H9 (cell line): ENCODE results near the gene ASGR2. TPM values are rescaled to one million over a fixed set of nuclear protein-coding genes. Genes with fewer than 3 reads are reported as not detected.

ENCODE experiments used
- DNase-seq: peaks from one replicate; pipeline ENCODE4 v3.0.0-alpha.2; 2017
- H2AFZ ChIP-seq: one replicate; pipeline ENCODE4 v1.6.1; 2013; ENCODE audit warnings: mild to moderate bottlenecking, low read length, control low read depth, moderate library complexity
- H2AK5ac ChIP-seq: 2 replicates; pipeline ENCODE4 v1.6.1; 2013; ENCODE audit warnings: low read length, control low read depth, mixed read lengths; ENCODE audit not compliant: insufficient read length
- H2BK120ac ChIP-seq: one replicate; pipeline ENCODE4 v1.6.1; 2013; ENCODE audit warnings: low read depth, mild to moderate bottlenecking, low read length, control low read depth, inconsistent platforms; ENCODE audit not compliant: poor library complexity, severe bottlenecking
- H2BK12ac ChIP-seq: 2 replicates; pipeline ENCODE4 v1.6.1; 2013; ENCODE audit warnings: low read length, control low read depth, mixed read lengths, low read depth; ENCODE audit not compliant: insufficient read length
- H2BK15ac ChIP-seq: 2 replicates; pipeline ENCODE4 v1.6.1; 2013; ENCODE audit warnings: low read depth, low read length, control low read depth
- H2BK20ac ChIP-seq: one replicate; pipeline ENCODE4 v1.6.1; 2013; ENCODE audit warnings: low read depth, mild to moderate bottlenecking, low read length, control low read depth, inconsistent platforms; ENCODE audit not compliant: poor library complexity, severe bottlenecking
- H2BK5ac ChIP-seq: 2 replicates; pipeline ENCODE4 v1.6.1; 2013; ENCODE audit warnings: low read length, control low read depth, mixed read lengths; ENCODE audit not compliant: insufficient read length
- H3K14ac ChIP-seq: 2 replicates; pipeline ENCODE4 v1.6.1; 2013; ENCODE audit warnings: low read length, control low read depth; ENCODE audit not compliant: insufficient read depth
- H3K18ac ChIP-seq: 2 replicates; pipeline ENCODE4 v1.6.1; 2013; ENCODE audit warnings: low read depth, mild to moderate bottlenecking, mixed read lengths, low read length, control low read depth; ENCODE audit not compliant: insufficient read length
- H3K23ac ChIP-seq: 2 replicates; pipeline ENCODE4 v1.6.1; 2013; ENCODE audit warnings: low read length, control low read depth, mixed read lengths, low read depth; ENCODE audit not compliant: insufficient read length
- H3K23me2 ChIP-seq: 2 replicates; pipeline ENCODE4 v1.6.1; 2013; ENCODE audit warnings: low read depth, mild to moderate bottlenecking, mixed read lengths, low read length, control low read depth; ENCODE audit not compliant: insufficient read length, poor library complexity, severe bottlenecking
- H3K27ac ChIP-seq: 2 replicates; pipeline ENCODE4 v1.5.1; 2013; ENCODE audit warnings: low read length, control low read depth, mixed read lengths, low read depth; ENCODE audit not compliant: insufficient read length
- H3K27me3 ChIP-seq: 2 replicates; pipeline ENCODE4 v1.6.1; 2013; ENCODE audit warnings: low read length, control low read depth, inconsistent platforms; ENCODE audit not compliant: insufficient read depth
- H3K4ac ChIP-seq: 2 replicates; pipeline ENCODE4 v1.6.1; 2013; ENCODE audit warnings: low read depth, mild to moderate bottlenecking, control low read depth, inconsistent platforms, low read length, moderate library complexity
- H3K4me1 ChIP-seq: 2 replicates; pipeline ENCODE4 v1.6.1; 2013; ENCODE audit warnings: low read length, control low read depth, inconsistent platforms; ENCODE audit not compliant: insufficient read depth
- H3K4me2 ChIP-seq: 2 replicates; pipeline ENCODE4 v1.6.1; 2013; ENCODE audit warnings: low read length, control low read depth, mixed read lengths; ENCODE audit not compliant: insufficient read length, insufficient read depth
- H3K56ac ChIP-seq: 2 replicates; pipeline ENCODE4 v1.6.1; 2013; ENCODE audit warnings: low read depth, mild to moderate bottlenecking, mixed read lengths, low read length, control low read depth; ENCODE audit not compliant: insufficient read length
- H3K79me1 ChIP-seq: 2 replicates; pipeline ENCODE4 v1.6.1; 2013; ENCODE audit warnings: low read depth, mild to moderate bottlenecking, moderate library complexity, low read length, control low read depth, inconsistent platforms; ENCODE audit not compliant: insufficient read depth, poor library complexity, severe bottlenecking
- H3K79me2 ChIP-seq: 2 replicates; pipeline ENCODE4 v1.6.1; 2013; ENCODE audit warnings: low read length, control low read depth, inconsistent platforms; ENCODE audit not compliant: insufficient read depth
- H3K9ac ChIP-seq: 2 replicates; pipeline ENCODE4 v1.6.1; 2013; ENCODE audit warnings: low read length, control low read depth, mixed read lengths; ENCODE audit not compliant: insufficient read length; ENCODE audit errors: extremely low read depth
- H3K9me3 ChIP-seq: one replicate; pipeline ENCODE4 v1.6.1; 2013; ENCODE audit warnings: low read depth, low read length, inconsistent platforms; ENCODE audit not compliant: control insufficient read depth
- H3T11ph ChIP-seq: one replicate; pipeline ENCODE4 v1.6.1; 2013; ENCODE audit warnings: mild to moderate bottlenecking, low read length, control low read depth, inconsistent platforms
- H4K20me1 ChIP-seq: one replicate; pipeline ENCODE4 v1.6.1; 2013; ENCODE audit not compliant: control insufficient read depth, insufficient read length, insufficient read depth
- H4K5ac ChIP-seq: 2 replicates; pipeline ENCODE4 v1.6.1; 2013; ENCODE audit warnings: low read depth, mild to moderate bottlenecking, mixed read lengths, low read length, control low read depth; ENCODE audit not compliant: insufficient read length
- H4K8ac ChIP-seq: replicated peaks from 2 replicates; pipeline ENCODE4 v1.6.1; 2013; ENCODE audit warnings: low read length, control low read depth, mixed read lengths, low read depth; ENCODE audit not compliant: insufficient read length
- H4K91ac ChIP-seq: 2 replicates; pipeline ENCODE4 v1.6.1; 2013; ENCODE audit warnings: low read depth, mild to moderate bottlenecking, moderate library complexity, mixed read lengths, low read length, control low read depth; ENCODE audit not compliant: insufficient read length
- H3K27ac Mint-ChIP-seq, 3 experiments: 2 replicates in 2 of 3; 3 replicates in 1 of 3; pipeline ENCODE4 v1.8.0; 2020 to 2021; ENCODE audit warnings: mixed read lengths in 3 of 3, mild to moderate bottlenecking in 1 of 3, moderate library complexity in 1 of 3
- H3K27me3 Mint-ChIP-seq: 2 replicates; pipeline ENCODE4 v1.8.0; 2021; ENCODE audit warnings: low read depth, mild to moderate bottlenecking, moderate library complexity, mixed read lengths
- H3K36me3 Mint-ChIP-seq, 3 experiments: 2 replicates in 2 of 3; 3 replicates in 1 of 3; pipeline ENCODE4 v1.8.0; 2020 to 2021; ENCODE audit warnings: low read depth in 3 of 3, mixed read lengths in 3 of 3; ENCODE audit not compliant: insufficient read depth in 1 of 3
- H3K4me1 Mint-ChIP-seq, 2 experiments: 2 replicates each; pipeline ENCODE4 v1.8.0; 2020; ENCODE audit warnings: mixed read lengths in 2 of 2
- H3K4me3 Mint-ChIP-seq, 2 experiments: 2 replicates in 1 of 2; 3 replicates in 1 of 2; pipeline ENCODE4 v1.8.0; 2020 to 2021; ENCODE audit warnings: mild to moderate bottlenecking in 2 of 2, mixed read lengths in 2 of 2, moderate library complexity in 1 of 2
- H3K9me3 Mint-ChIP-seq, 2 experiments: 2 replicates in 1 of 2; 3 replicates in 1 of 2; pipeline ENCODE4 v1.8.0; 2020; ENCODE audit warnings: mild to moderate bottlenecking in 2 of 2, mixed read lengths in 2 of 2, moderate library complexity in 1 of 2
- WGBS: extraction: QIAGEN DNeasy Blood & Tissue Kit; methylation state at CpG from one replicate; pipeline ENCODE4 v1.1.7; 2013; ENCODE audit warnings: missing lambda C conversion rate, low lambda C conversion rate, mixed read lengths; ENCODE audit not compliant: insufficient read length; ENCODE audit errors: extremely low coverage; 5-methylcytosine and 5-hydroxymethylcytosine counted together
- total RNA-seq: library from RNA; stranded (reverse); gene quantifications from 2 replicates; pipeline ENCODE4 v1.2.1, GENCODE V29; 2021
- TF ChIP-seq, protein P1 (sequence below): fragments of 200-600 bp; sonication (generic); conservative IDR thresholded peaks from 3 replicates; pipeline ENCODE4 v1.8.0; 2021; ENCODE audit warnings: antibody characterized with exemption, mild to moderate bottlenecking

The ASGR2 gene
- total RNA-seq, 1 experiment from 2014 or later: not detected

- H3K9me3 ChIP-seq: no peaks in the 10 kb centered on the region
- no peak overlapping the region for H3K27ac ChIP-seq
- no peak overlapping the region for H2AFZ ChIP-seq
- Mint-ChIP-seq H3K27ac (peak overlapping the region in 1 of 3 experiments; percentile 66; a peak in 1 of 7 replicates), H3K4me1 (peaks cover 28 to 40% of the 10 kb centered on the region in 2 experiments), H3K36me3 (no peaks in the 10 kb centered on the region), H3K9me3 (no peaks in the 10 kb centered on the region; a peak in 2 of 5 replicates), H3K4me3 (no peak overlapping the region; a peak in 1 of 5 replicates), H3K27me3 (peaks cover 43% of the 10 kb centered on the region)
- no peak overlapping the region for H2BK20ac ChIP-seq
- H3K79me2 ChIP-seq: no peaks in the 10 kb centered on the region
- H3K79me1 ChIP-seq: no peaks in the 10 kb centered on the region
- no peak overlapping the region for H3K23ac ChIP-seq
- H3K27me3 ChIP-seq: no peaks in the 10 kb centered on the region
- no peak overlapping the region for H2AK5ac ChIP-seq
- no peak overlapping the region for H4K5ac ChIP-seq
- H4K8ac ChIP-seq: no peak overlapping the region
- peaks cover 3% of the 10 kb centered on the region for H3K23me2 ChIP-seq
- TF ChIP-seq, protein P1, sequence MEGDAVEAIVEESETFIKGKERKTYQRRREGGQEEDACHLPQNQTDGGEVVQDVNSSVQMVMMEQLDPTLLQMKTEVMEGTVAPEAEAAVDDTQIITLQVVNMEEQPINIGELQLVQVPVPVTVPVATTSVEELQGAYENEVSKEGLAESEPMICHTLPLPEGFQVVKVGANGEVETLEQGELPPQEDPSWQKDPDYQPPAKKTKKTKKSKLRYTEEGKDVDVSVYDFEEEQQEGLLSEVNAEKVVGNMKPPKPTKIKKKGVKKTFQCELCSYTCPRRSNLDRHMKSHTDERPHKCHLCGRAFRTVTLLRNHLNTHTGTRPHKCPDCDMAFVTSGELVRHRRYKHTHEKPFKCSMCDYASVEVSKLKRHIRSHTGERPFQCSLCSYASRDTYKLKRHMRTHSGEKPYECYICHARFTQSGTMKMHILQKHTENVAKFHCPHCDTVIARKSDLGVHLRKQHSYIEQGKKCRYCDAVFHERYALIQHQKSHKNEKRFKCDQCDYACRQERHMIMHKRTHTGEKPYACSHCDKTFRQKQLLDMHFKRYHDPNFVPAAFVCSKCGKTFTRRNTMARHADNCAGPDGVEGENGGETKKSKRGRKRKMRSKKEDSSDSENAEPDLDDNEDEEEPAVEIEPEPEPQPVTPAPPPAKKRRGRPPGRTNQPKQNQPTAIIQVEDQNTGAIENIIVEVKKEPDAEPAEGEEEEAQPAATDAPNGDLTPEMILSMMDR: no peak
- no peak overlapping the region for H3K9ac ChIP-seq
- no peak overlapping the region for H3K56ac ChIP-seq
- H2BK12ac ChIP-seq: no peak overlapping the region
- no peak overlapping the region for H3K14ac ChIP-seq
- peaks cover 2% of the 10 kb centered on the region; the same call in 1 of the 2 replicates for H3K4me1 ChIP-seq
- H4K91ac ChIP-seq: no peak overlapping the region
- no peak overlapping the region for H3K4ac ChIP-seq
- no peak overlapping the region for H2BK5ac ChIP-seq
- no peak overlapping the region for H2BK120ac ChIP-seq
- WGBS: no CpG with 5 or more reads among the region's 8 CpGs
- no peak overlapping the region for H3K18ac ChIP-seq
- no peak overlapping the region for H2BK15ac ChIP-seq
- H4K20me1 ChIP-seq: no peaks in the 10 kb centered on the region
- H3K4me2 ChIP-seq: no peak overlapping the region
- no peak overlapping the region for H3T11ph ChIP-seq
- no peak for DNase-seq
Observed at GRCh38 chr17:7129311-7129710, 14.7 kb upstream of the ASGR2 start.
